Hepatocyte (in vitro differentiated cells): Measurements from ENCODE around the gene MGMT. TPM values are rescaled to one million over a fixed set of nuclear protein-coding genes. Genes with fewer than 3 reads are reported as not detected.

Experiments used
- DNase-seq: peaks from one replicate; pipeline ENCODE4 v3.0.0-alpha.2; 2016; ENCODE audit warnings: low spot score
- H2AFZ ChIP-seq: fragments of 200-600 bp; sonication (generic); 2 replicates; pipeline ENCODE4 v1.6.0; 2016; ENCODE audit warnings: antibody characterized with exemption, mild to moderate bottlenecking
- H3K27ac ChIP-seq: fragments of 200-600 bp; sonication (generic); 2 replicates; pipeline ENCODE4 v1.5.1; 2016; ENCODE audit warnings: mild to moderate bottlenecking
- H3K27me3 ChIP-seq: fragments of 200-600 bp; sonication (generic); 2 replicates; pipeline ENCODE4 v1.6.1; 2016
- H3K36me3 ChIP-seq: fragments of 200-600 bp; sonication (generic); replicated peaks from 2 replicates; pipeline ENCODE4 v1.5.1; 2016; ENCODE audit warnings: low read depth; ENCODE audit not compliant: insufficient read depth
- H3K4me1 ChIP-seq: fragments of 200-600 bp; sonication (generic); 2 replicates; pipeline ENCODE4 v1.5.1; 2016; ENCODE audit warnings: mild to moderate bottlenecking, moderate library complexity; ENCODE audit not compliant: insufficient read depth
- H3K4me2 ChIP-seq: fragments of 200-600 bp; sonication (generic); 2 replicates; pipeline ENCODE4 v1.6.0; 2016
- H3K4me3 ChIP-seq: fragments of 200-600 bp; sonication (generic); 2 replicates; pipeline ENCODE4 v1.5.1; 2016; ENCODE audit warnings: mild to moderate bottlenecking
- H3K79me2 ChIP-seq: fragments of 200-600 bp; sonication (generic); 2 replicates; pipeline ENCODE4 v1.6.0; 2017; ENCODE audit warnings: mild to moderate bottlenecking
- H3K9me2 ChIP-seq: fragments of 200-600 bp; sonication (generic); replicated peaks from 2 replicates; pipeline ENCODE4 v1.6.0; 2017; ENCODE audit warnings: mild to moderate bottlenecking; ENCODE audit not compliant: insufficient read depth
- H3K9me3 ChIP-seq: fragments of 200-600 bp; sonication (generic); 2 replicates; pipeline ENCODE4 v1.5.1; 2016; ENCODE audit warnings: low read depth, mild to moderate bottlenecking
- H4K20me1 ChIP-seq: fragments of 200-600 bp; sonication (generic); 2 replicates; pipeline ENCODE4 v1.6.0; 2016; ENCODE audit warnings: mild to moderate bottlenecking; ENCODE audit not compliant: insufficient read depth, poor library complexity, severe bottlenecking
- EZH2 ChIP-seq: fragments of 200-600 bp; sonication (generic); IDR thresholded peaks from 2 replicates; pipeline ENCODE4 v1.6.1; 2016; ENCODE audit warnings: antibody characterized with exemption, mild to moderate bottlenecking, borderline replicate concordance
- EZH2phosphoT487 ChIP-seq: fragments of 200-600 bp; sonication (generic); IDR thresholded peaks from one replicate; pipeline ENCODE4 v1.6.1; 2018; ENCODE audit warnings: antibody characterized with exemption, mild to moderate bottlenecking, low read depth, moderate library complexity; ENCODE audit not compliant: unreplicated experiment, severe bottlenecking
- WGBS: methylation state at CpG from one replicate; pipeline ENCODE4 v1.1.6; 2016; ENCODE audit warnings: low lambda C conversion rate; ENCODE audit errors: missing lambda C conversion rate; 5-methylcytosine and 5-hydroxymethylcytosine counted together
- polyA plus RNA-seq: library from polyadenylated mRNA; unstranded; fragments of >200 nt; fragmentation: Nextera tagmentation; extraction: Ambion mirVana; gene quantifications from 2 replicates; pipeline ENCODE4 v1.2.1, GENCODE V29; 2016
- total RNA-seq: library from RNA; depleted of rRNA; stranded (reverse); fragments of >200 nt; gene quantifications from 2 replicates; pipeline ENCODE4 v1.2.3, GENCODE V29; 2014
- TF ChIP-seq, protein P1 (sequence below): fragments of 200-600 bp; sonication (generic); IDR thresholded peaks from 2 replicates; pipeline ENCODE4 v1.5.1; 2016; ENCODE audit warnings: antibody characterized with exemption, mild to moderate bottlenecking; ENCODE audit not compliant: poor library complexity

Gene MGMT
- total and polyA plus RNA-seq, 2 experiments from 2014 or later = 41.5 to 41.9 TPM

DNA sequence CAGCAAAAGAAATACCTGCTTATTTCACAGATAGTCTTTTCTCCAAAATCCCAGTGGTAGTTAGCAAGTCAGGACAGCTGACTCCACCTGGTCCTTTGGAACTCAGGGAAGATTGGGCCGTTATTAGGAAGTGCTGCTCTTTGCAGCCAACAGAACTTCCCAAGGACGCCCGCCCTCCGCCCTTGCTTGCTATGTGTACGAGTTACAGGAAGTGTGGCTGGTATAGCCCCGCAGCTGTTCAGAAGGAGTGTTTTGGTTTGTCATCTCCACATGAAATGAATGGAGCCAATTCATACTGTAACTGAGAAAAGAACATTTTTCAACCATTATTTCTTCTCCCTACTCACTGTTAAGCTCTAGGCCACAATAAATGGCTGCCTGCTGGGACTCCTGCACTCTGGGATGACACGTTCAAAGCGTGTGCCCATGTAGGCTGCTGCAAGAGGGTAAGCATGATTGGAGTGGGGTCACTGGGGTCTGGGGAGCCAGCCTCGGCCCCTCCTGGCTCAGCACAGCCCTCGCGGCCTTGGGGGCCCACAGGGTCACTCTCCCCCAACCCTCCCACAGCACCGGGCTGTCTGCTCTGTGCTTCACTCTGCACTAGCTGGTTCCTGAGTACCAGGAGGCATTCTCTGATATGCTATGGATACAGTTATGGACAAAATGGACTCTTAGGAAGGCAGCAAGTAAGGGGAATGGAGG, 253.0 kb downstream of the MGMT start:
- Histone ChIP-seq H3K9me2 (no peaks in the 10 kb centered on the region), H3K4me3 (no peak overlapping the region), H3K9me3 (no peaks in the 10 kb centered on the region), H3K79me2 (no peaks in the 10 kb centered on the region), H3K4me1 (no peaks in the 10 kb centered on the region), H2AFZ (no peak overlapping the region), H4K20me1 (no peaks in the 10 kb centered on the region), H3K36me3 (no peaks in the 10 kb centered on the region), H3K4me2 (no peak overlapping the region), H3K27me3 (no peaks in the 10 kb centered on the region), H3K27ac (no peak overlapping the region)
- 94% methylated on average over 12 of the region's 12 CpGs for WGBS
- DNase-seq = no peak
- TF ChIP-seq EZH2phosphoT487 (no peak), EZH2 (no peak)
- TF ChIP-seq, protein P1, sequence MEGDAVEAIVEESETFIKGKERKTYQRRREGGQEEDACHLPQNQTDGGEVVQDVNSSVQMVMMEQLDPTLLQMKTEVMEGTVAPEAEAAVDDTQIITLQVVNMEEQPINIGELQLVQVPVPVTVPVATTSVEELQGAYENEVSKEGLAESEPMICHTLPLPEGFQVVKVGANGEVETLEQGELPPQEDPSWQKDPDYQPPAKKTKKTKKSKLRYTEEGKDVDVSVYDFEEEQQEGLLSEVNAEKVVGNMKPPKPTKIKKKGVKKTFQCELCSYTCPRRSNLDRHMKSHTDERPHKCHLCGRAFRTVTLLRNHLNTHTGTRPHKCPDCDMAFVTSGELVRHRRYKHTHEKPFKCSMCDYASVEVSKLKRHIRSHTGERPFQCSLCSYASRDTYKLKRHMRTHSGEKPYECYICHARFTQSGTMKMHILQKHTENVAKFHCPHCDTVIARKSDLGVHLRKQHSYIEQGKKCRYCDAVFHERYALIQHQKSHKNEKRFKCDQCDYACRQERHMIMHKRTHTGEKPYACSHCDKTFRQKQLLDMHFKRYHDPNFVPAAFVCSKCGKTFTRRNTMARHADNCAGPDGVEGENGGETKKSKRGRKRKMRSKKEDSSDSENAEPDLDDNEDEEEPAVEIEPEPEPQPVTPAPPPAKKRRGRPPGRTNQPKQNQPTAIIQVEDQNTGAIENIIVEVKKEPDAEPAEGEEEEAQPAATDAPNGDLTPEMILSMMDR = no peak

GRCh38 chr10:129725011-129725410, 258.0 kb downstream of the MGMT start:
- Histone ChIP-seq H3K27ac (no peak overlapping the region), H2AFZ (no peak overlapping the region), H3K4me1 (no peaks in the 10 kb centered on the region), H3K79me2 (no peaks in the 10 kb centered on the region), H3K4me2 (no peak overlapping the region), H3K9me2 (no peaks in the 10 kb centered on the region), H3K9me3 (no peaks in the 10 kb centered on the region), H3K36me3 (no peaks in the 10 kb centered on the region), H4K20me1 (no peaks in the 10 kb centered on the region), H3K4me3 (no peak overlapping the region), H3K27me3 (no peaks in the 10 kb centered on the region)
- no peak for DNase-seq
- WGBS = 93% methylated on average over 10 of the region's 10 CpGs
- TF ChIP-seq EZH2phosphoT487 (no peak), EZH2 (no peak)
- TF ChIP-seq, protein P1 = no peak

- Histone ChIP-seq H3K27ac (no peak overlapping the region), H3K4me1 (no peaks in the 10 kb centered on the region), H3K9me3 (no peaks in the 10 kb centered on the region), H3K4me3 (no peak overlapping the region), H2AFZ (no peak overlapping the region), H3K4me2 (no peak overlapping the region), H3K79me2 (no peaks in the 10 kb centered on the region), H4K20me1 (no peaks in the 10 kb centered on the region), H3K27me3 (no peaks in the 10 kb centered on the region), H3K36me3 (no peaks in the 10 kb centered on the region), H3K9me2 (no peaks in the 10 kb centered on the region)
- DNase-seq = no peak
- WGBS = 96% methylated on average over 9 of the region's 9 CpGs
- TF ChIP-seq, protein P1 = no peak
- no peak for TF ChIP-seq EZH2
- TF ChIP-seq EZH2phosphoT487 = no peak
Observed at GRCh38 chr10:129725482-129725881, 258.4 kb downstream of the MGMT start.
